ENCODE data around the gene DUSP22.

Gene DUSP22

GRCh38 chr6:343226-343935 is 51.1 kb downstream of the DUSP22 start:
- ATAC-seq (ENCODE audit: insufficient read depth, low read depth), result no peak
- DNase-seq, result no peak
- Histone ChIP-seq H2AFZ (ENCODE audit: low read depth, low read length) (no peak overlapping the region), H3K27ac (ENCODE audit: low read length) (no peak overlapping the region), H3K79me2 (ENCODE audit: insufficient read depth, low read length) (no peaks in the 10 kb centered on the region), H3K9me3 (ENCODE audit: insufficient read depth, low read length, severe bottlenecking) (no peaks in the 10 kb centered on the region), H4K20me1 (ENCODE audit: insufficient read depth, low read length) (0 out of 2 replicates have a peak, but pooled peaks cover 3% of the 10 kb centered on the region), H3K4me2 (ENCODE audit: insufficient read depth, low read length) (no peak overlapping the region), H3K4me1 (ENCODE audit: insufficient read depth, low read length) (no peaks in the 10 kb centered on the region), H3K9ac (ENCODE audit: low read depth, low read length) (no peak overlapping the region), H3K4me3 (ENCODE audit: low read depth in 1 of 2, low read length in 2 of 2) (no peak overlapping the region), H3K27me3 (ENCODE audit: insufficient read depth, low read length, poor library complexity) (no peaks in the 10 kb centered on the region), H3K36me3 (ENCODE audit: insufficient read depth, low read length) (peaks cover 7% of the 10 kb centered on the region; the same call in 1 of the 2 replicates)
- TF ChIP-seq EZH2 (IDR thresholded peaks at IDR 0.05; ENCODE audit: borderline replicate concordance, low read depth, low read length, severe bottlenecking), result no peak
- TF ChIP-seq, protein P1, sequence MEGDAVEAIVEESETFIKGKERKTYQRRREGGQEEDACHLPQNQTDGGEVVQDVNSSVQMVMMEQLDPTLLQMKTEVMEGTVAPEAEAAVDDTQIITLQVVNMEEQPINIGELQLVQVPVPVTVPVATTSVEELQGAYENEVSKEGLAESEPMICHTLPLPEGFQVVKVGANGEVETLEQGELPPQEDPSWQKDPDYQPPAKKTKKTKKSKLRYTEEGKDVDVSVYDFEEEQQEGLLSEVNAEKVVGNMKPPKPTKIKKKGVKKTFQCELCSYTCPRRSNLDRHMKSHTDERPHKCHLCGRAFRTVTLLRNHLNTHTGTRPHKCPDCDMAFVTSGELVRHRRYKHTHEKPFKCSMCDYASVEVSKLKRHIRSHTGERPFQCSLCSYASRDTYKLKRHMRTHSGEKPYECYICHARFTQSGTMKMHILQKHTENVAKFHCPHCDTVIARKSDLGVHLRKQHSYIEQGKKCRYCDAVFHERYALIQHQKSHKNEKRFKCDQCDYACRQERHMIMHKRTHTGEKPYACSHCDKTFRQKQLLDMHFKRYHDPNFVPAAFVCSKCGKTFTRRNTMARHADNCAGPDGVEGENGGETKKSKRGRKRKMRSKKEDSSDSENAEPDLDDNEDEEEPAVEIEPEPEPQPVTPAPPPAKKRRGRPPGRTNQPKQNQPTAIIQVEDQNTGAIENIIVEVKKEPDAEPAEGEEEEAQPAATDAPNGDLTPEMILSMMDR (IDR thresholded peaks at IDR 0.05; ENCODE audit: borderline replicate concordance, extremely low read depth, low read length, poor library complexity, severe bottlenecking), result no peak

- Histone ChIP-seq H3K27ac (ENCODE audit: low read length) (no peak overlapping the region), H3K36me3 (ENCODE audit: insufficient read depth, low read length) (peaks cover 14% of the 10 kb centered on the region; the same call in 1 of the 2 replicates), H3K4me3 (ENCODE audit: low read depth in 1 of 2, low read length in 2 of 2) (no peak overlapping the region), H3K4me1 (ENCODE audit: insufficient read depth, low read length) (no peaks in the 10 kb centered on the region), H3K79me2 (ENCODE audit: insufficient read depth, low read length) (no peaks in the 10 kb centered on the region), H3K4me2 (ENCODE audit: insufficient read depth, low read length) (no peak overlapping the region), H4K20me1 (ENCODE audit: insufficient read depth, low read length) (0 out of 2 replicates have a peak, but pooled peaks cover 3% of the 10 kb centered on the region), H3K9me3 (ENCODE audit: insufficient read depth, low read length, severe bottlenecking) (no peaks in the 10 kb centered on the region), H2AFZ (ENCODE audit: low read depth, low read length) (no peak overlapping the region), H3K9ac (ENCODE audit: low read depth, low read length) (no peak overlapping the region), H3K27me3 (ENCODE audit: insufficient read depth, low read length, poor library complexity) (no peaks in the 10 kb centered on the region)
- ATAC-seq (ENCODE audit: insufficient read depth, low read depth), result no peak
- DNase-seq, result no peak
- TF ChIP-seq, protein P1 (IDR thresholded peaks at IDR 0.05; ENCODE audit: borderline replicate concordance, extremely low read depth, low read length, poor library complexity, severe bottlenecking), result no peak
These were observed 51.9 kb downstream of the DUSP22 start for GRCh38 chr6:343960-344815.

GRCh38 chr6:344816-345340 is 52.6 kb downstream of the DUSP22 start:
- DNase-seq (no peak), ATAC-seq (ENCODE audit: insufficient read depth, low read depth) (no peak)
- Histone ChIP-seq H3K27ac (ENCODE audit: low read length) (no peak overlapping the region), H3K4me3 (ENCODE audit: low read depth in 1 of 2, low read length in 2 of 2) (no peak overlapping the region), H3K79me2 (ENCODE audit: insufficient read depth, low read length) (no peaks in the 10 kb centered on the region), H3K4me1 (ENCODE audit: insufficient read depth, low read length) (no peaks in the 10 kb centered on the region), H3K9me3 (ENCODE audit: insufficient read depth, low read length, severe bottlenecking) (no peaks in the 10 kb centered on the region), H3K9ac (ENCODE audit: low read depth, low read length) (no peak overlapping the region), H3K36me3 (ENCODE audit: insufficient read depth, low read length) (peaks cover 15% of the 10 kb centered on the region; the same call in 1 of the 2 replicates), H4K20me1 (ENCODE audit: insufficient read depth, low read length) (0 out of 2 replicates have a peak, but pooled peaks cover 3% of the 10 kb centered on the region), H2AFZ (ENCODE audit: low read depth, low read length) (no peak overlapping the region), H3K27me3 (ENCODE audit: insufficient read depth, low read length, poor library complexity) (no peaks in the 10 kb centered on the region), H3K4me2 (ENCODE audit: insufficient read depth, low read length) (no peak overlapping the region)
- TF ChIP-seq, protein P1 (IDR thresholded peaks at IDR 0.05; ENCODE audit: borderline replicate concordance, extremely low read depth, low read length, poor library complexity, severe bottlenecking), result no peak
- no peak for TF ChIP-seq EZH2 (IDR thresholded peaks at IDR 0.05; ENCODE audit: borderline replicate concordance, low read depth, low read length, severe bottlenecking)

All from DND-41 (cell line).